HEK293 (cell line): ENCODE measurements around the gene DHX57.

Experiments
- CTCF ChIA-PET: fragments of 350-600 bp; formaldehyde crosslinking; extraction: SDS; loops from one replicate; lab custom pipeline; 2021; ENCODE audit warnings: antibody characterized with exemption; lab: Yijun Ruan, JAX
- POLR2A ChIA-PET: fragments of 300-600 bp; formaldehyde crosslinking; extraction: SDS; loops from one replicate; lab custom pipeline; 2020; ENCODE audit warnings: antibody characterized with exemption, inconsistent platforms; lab: Yijun Ruan, JAX
- H3K27ac ChIP-seq: fragments of 200-500 bp; sonication (Bioruptor generic); 2 replicates; pipeline ENCODE4 v1.5.1; 2014; ENCODE audit warnings: low read depth, low read length, control low read depth, inconsistent platforms; ENCODE audit errors: extremely low read depth
- H3K36me3 ChIP-seq, 2 experiments: fragments of 200-500 bp in 1 of 2; sonication (Bioruptor generic) in 1 of 2; 1 replicate in 1 of 2; 2 replicates in 1 of 2; pipeline ENCODE4 v1.5.1; 2014 to 2017; ENCODE audit warnings: inconsistent platforms in 2 of 2, low read length in 2 of 2; ENCODE audit not compliant: control insufficient read depth in 2 of 2, insufficient read depth in 1 of 2
- H3K4me1 ChIP-seq: fragments of 200-500 bp; sonication (Bioruptor generic); 2 replicates; pipeline ENCODE4 v1.5.1; 2014; ENCODE audit warnings: mild to moderate bottlenecking, low read length, inconsistent platforms; ENCODE audit not compliant: control insufficient read depth, insufficient read depth
- H3K4me3 ChIP-seq: 2 replicates; pipeline ENCODE4 v1.5.1; 2011; ENCODE audit warnings: low read depth, mild to moderate bottlenecking, control low read depth, low read length, moderate library complexity
- H3K9me3 ChIP-seq: fragments of 200-500 bp; sonication (Bioruptor generic); 2 replicates; pipeline ENCODE4 v1.5.1; 2014; ENCODE audit warnings: low read depth, low read length, inconsistent platforms; ENCODE audit not compliant: control insufficient read depth, insufficient read depth
- BCL6B ChIP-seq: fragments of 450-650 bp; formaldehyde crosslinking; IDR thresholded peaks from 2 replicates; pipeline ENCODE4 v1.5.1; 2017; ENCODE audit warnings: missing biosample characterization, missing genetic modification characterization
- CTCF ChIP-seq: fragments of 450-650 bp; formaldehyde crosslinking; IDR thresholded peaks from 2 replicates; pipeline ENCODE4 v1.5.1; 2016; ENCODE audit warnings: missing biosample characterization, missing genetic modification characterization
- HOXC10 ChIP-seq: sonication (generic); formaldehyde crosslinking; IDR thresholded peaks from 2 replicates; pipeline ENCODE4 v1.8.1; 2023; ENCODE audit warnings: mild to moderate bottlenecking, missing genetic modification reagents
- ZBTB1 ChIP-seq: fragments of 450-650 bp; formaldehyde crosslinking; IDR thresholded peaks from 2 replicates; pipeline ENCODE4 v1.5.1; 2016; ENCODE audit warnings: missing biosample characterization, missing genetic modification characterization
- ZBTB17 ChIP-seq: fragments of 450-650 bp; formaldehyde crosslinking; IDR thresholded peaks from 2 replicates; pipeline ENCODE4 v1.5.1; 2016; ENCODE audit warnings: missing biosample characterization, missing genetic modification characterization
- ZBTB8A ChIP-seq: fragments of 450-650 bp; formaldehyde crosslinking; IDR thresholded peaks from 2 replicates; pipeline ENCODE4 v1.5.1; 2016; ENCODE audit warnings: missing biosample characterization, missing genetic modification characterization
- ZNF138 ChIP-seq: fragments of 450-650 bp; formaldehyde crosslinking; IDR thresholded peaks from 2 replicates; pipeline ENCODE4 v1.5.1; 2016; ENCODE audit warnings: missing biosample characterization, missing genetic modification characterization, borderline replicate concordance
- ZNF140 ChIP-seq: fragments of 450-650 bp; formaldehyde crosslinking; IDR thresholded peaks from 2 replicates; pipeline ENCODE4 v1.5.1; 2016; ENCODE audit warnings: missing biosample characterization, missing genetic modification characterization
- ZNF155 ChIP-seq: fragments of 450-650 bp; formaldehyde crosslinking; IDR thresholded peaks from 2 replicates; pipeline ENCODE4 v1.5.1; 2016; ENCODE audit warnings: missing biosample characterization, missing genetic modification characterization
- ZNF157 ChIP-seq: fragments of 450-650 bp; formaldehyde crosslinking; IDR thresholded peaks from 2 replicates; pipeline ENCODE4 v1.5.1; 2016; ENCODE audit warnings: missing biosample characterization, missing genetic modification characterization
- ZNF175 ChIP-seq: fragments of 450-650 bp; formaldehyde crosslinking; IDR thresholded peaks from 2 replicates; pipeline ENCODE4 v1.5.1; 2016; ENCODE audit warnings: missing biosample characterization, missing genetic modification characterization
- ZNF211 ChIP-seq: fragments of 450-650 bp; formaldehyde crosslinking; IDR thresholded peaks from 2 replicates; pipeline ENCODE4 v1.5.1; 2016; ENCODE audit warnings: low read depth, missing biosample characterization, missing genetic modification characterization
- ZNF239 ChIP-seq: fragments of 450-650 bp; formaldehyde crosslinking; IDR thresholded peaks from 2 replicates; pipeline ENCODE4 v1.5.1; 2016; ENCODE audit warnings: missing biosample characterization, missing genetic modification characterization
- ZNF302 ChIP-seq: fragments of 450-650 bp; formaldehyde crosslinking; IDR thresholded peaks from 2 replicates; pipeline ENCODE4 v1.5.1; 2016; ENCODE audit warnings: missing biosample characterization, missing genetic modification characterization, low read depth
- ZNF433 ChIP-seq: fragments of 450-650 bp; formaldehyde crosslinking; IDR thresholded peaks from 2 replicates; pipeline ENCODE4 v1.5.1; 2016; ENCODE audit warnings: missing biosample characterization, missing genetic modification characterization, low read depth
- ZNF449 ChIP-seq: fragments of 450-650 bp; formaldehyde crosslinking; IDR thresholded peaks from 2 replicates; pipeline ENCODE4 v1.5.1; 2017; ENCODE audit warnings: missing biosample characterization, mild to moderate bottlenecking, missing genetic modification characterization, moderate library complexity
- ZNF514 ChIP-seq: fragments of 450-650 bp; formaldehyde crosslinking; IDR thresholded peaks from 2 replicates; pipeline ENCODE4 v1.5.1; 2016; ENCODE audit warnings: missing biosample characterization, missing genetic modification characterization
- ZNF561 ChIP-seq: fragments of 450-650 bp; IDR thresholded peaks from 2 replicates; pipeline ENCODE4 v1.5.1; 2018; ENCODE audit warnings: missing biosample characterization, missing genetic modification characterization, borderline replicate concordance
- ZNF692 ChIP-seq: fragments of 450-650 bp; formaldehyde crosslinking; IDR thresholded peaks from 2 replicates; pipeline ENCODE4 v1.5.1; 2016; ENCODE audit warnings: missing biosample characterization, missing genetic modification characterization
- ZNF791 ChIP-seq: fragments of 450-650 bp; formaldehyde crosslinking; IDR thresholded peaks from 2 replicates; pipeline ENCODE4 v1.5.1; 2016; ENCODE audit warnings: missing biosample characterization, missing genetic modification characterization
- ZSCAN18 ChIP-seq: fragments of 450-650 bp; formaldehyde crosslinking; IDR thresholded peaks from 2 replicates; pipeline ENCODE4 v1.5.1; 2016; ENCODE audit warnings: missing biosample characterization, missing genetic modification characterization

Gene DHX57

GRCh38 chr2:38775097-38775920 lies 100.4 kb downstream of the DHX57 start:
- Histone ChIP-seq H3K27ac (no peak overlapping the region), H3K9me3 (no peaks in the 10 kb centered on the region), H3K36me3 (peaks cover 4 to 7% of the 10 kb centered on the region in 2 experiments; a peak in 2 of 3 replicates), H3K4me3 (no peak overlapping the region), H3K4me1 (0 out of 2 replicates have a peak, but pooled peaks cover 3% of the 10 kb centered on the region)
- ChIA-PET POLR2A (interaction anchor here (3.3 kb wide), 1 partner anchor 24 kb away, joined by 41 read pairs; the partner anchor contains the start of gene SRSF7), CTCF (no interaction called here)
- TF ChIP-seq BCL6B (tag by site-specific recombination) (no peak), ZNF239 (tag by site-specific recombination) (no peak), ZBTB8A (tag by site-specific recombination) (0 out of 2 replicates have a peak, but pooled peaks have one; percentile 18), ZBTB17 (0 out of 2 replicates have a peak, but pooled peaks have one; percentile 29)

GRCh38 chr2:38771632-38772031 lies 104.1 kb downstream of the DHX57 start:
- POLR2A ChIA-PET, result interaction anchor here (5.4 kb wide), 1 partner anchor 20 kb away, joined by 71 read pairs; the partner anchor contains the start of gene SRSF7
- TF ChIP-seq ZNF302 (tag by site-specific recombination), result no peak
- TF ChIP-seq ZNF155 (tag by site-specific recombination), result no peak
- no peak for TF ChIP-seq ZNF138
- no peak for TF ChIP-seq ZNF157 (tag by site-specific recombination)
- TF ChIP-seq ZNF791 (tag by site-specific recombination), result no peak
- no peak for TF ChIP-seq ZNF140 (tag by site-specific recombination)
- TF ChIP-seq ZNF692, result no peak
- Histone ChIP-seq H3K27ac (no peak overlapping the region), H3K9me3 (no peaks in the 10 kb centered on the region), H3K36me3 (no peaks in the 10 kb centered on the region), H3K4me1 (no peaks in the 10 kb centered on the region), H3K4me3 (no peak overlapping the region)
- CTCF ChIA-PET, result no interaction called here

GRCh38 chr2:38765551-38765950 lies 110.2 kb downstream of the DHX57 start:
- no peak overlapping the region for H3K4me3 ChIP-seq
- H3K36me3 ChIP-seq, result no peaks in the 10 kb centered on the region
- ChIA-PET POLR2A (interaction anchor here (1.8 to 6.8 kb wide), 2 partner anchors 15 kb away, joined by 18 to 65 read pairs; partner anchors contain the start of gene SRSF7), CTCF (interaction anchor here (0.9 kb wide), 1 partner anchor 186 kb away, joined by 3 read pairs; no protein-coding TSS in a partner anchor)
- no peaks in the 10 kb centered on the region for H3K9me3 ChIP-seq
- H3K4me1 ChIP-seq, result no peaks in the 10 kb centered on the region
- H3K27ac ChIP-seq, result no peak overlapping the region
- TF ChIP-seq ZNF433 (tag by site-specific recombination), result no peak
- no peak for TF ChIP-seq ZBTB1 (tag by site-specific recombination)
- no peak for TF ChIP-seq ZNF692
- TF ChIP-seq ZSCAN18 (tag by site-specific recombination), result no peak
- no peak for TF ChIP-seq ZNF175 (tag by site-specific recombination)
- no peak for TF ChIP-seq ZNF514 (tag by site-specific recombination)
- TF ChIP-seq ZNF449, result no peak
- TF ChIP-seq CTCF, result no peak
- no peak for TF ChIP-seq ZNF211 (tag by site-specific recombination)
- no peak for TF ChIP-seq ZNF561 (tag by site-specific recombination)
- no peak for TF ChIP-seq HOXC10
